GM12878 (cell line): ENCODE data around the gene DNAJB2. TPM values are rescaled to one million over a fixed set of nuclear protein-coding genes. Genes with fewer than 3 reads are reported as not detected.

Experiments used
- ATAC-seq: fragments of 200-7000 bp; cut with Tn5 transposase; 3 replicates; pipeline ENCODE4 v1.9.1; 2020; ENCODE audit warnings: mild to moderate bottlenecking, moderate library complexity
- BruUV-seq: library from RNA; stranded (reverse); fragments of 400-500 nt; replicated peaks from 2 replicates; lab custom pipeline; 2021; lab: Mats Ljungman, UMichigan
- CTCF ChIA-PET: fragments of 300-600 bp; sonication (Branson Sonifier 250); formaldehyde crosslinking; extraction: SDS; loops from one replicate; lab custom pipeline; 2021; ENCODE audit warnings: inconsistent platforms; lab: Yijun Ruan, JAX
- POLR2A ChIA-PET: fragments of 350-600 bp; formaldehyde crosslinking; extraction: SDS; loops from one replicate; lab custom pipeline; 2021; ENCODE audit warnings: inconsistent platforms; lab: Charles Lee
- RAD21 ChIA-PET: fragments of 300-600 bp; sonication (Branson Sonifier 250); formaldehyde crosslinking; loops from one replicate; lab custom pipeline; 2023; ENCODE audit warnings: antibody characterized with exemption; ENCODE audit not compliant: unreplicated experiment; lab: Charles Lee
- SMC1A ChIA-PET: fragments of 300-600 bp; sonication (Branson Sonifier 250); formaldehyde crosslinking; loops from one replicate; lab custom pipeline; 2023; ENCODE audit not compliant: unreplicated experiment, uncharacterized antibody; lab: Charles Lee
- DNase-seq: peaks from one replicate; pipeline ENCODE4 v3.0.0-alpha.2; 2011; ENCODE audit warnings: low read depth, low spot score
- FAIRE-seq: peaks from 3 replicates; lab custom pipeline; 2011; peaks lifted over from hg19 to GRCh38; lab: Jason Lieb, UNC
- H2AFZ ChIP-seq: 2 replicates; pipeline ENCODE4 v1.6.0; 2011; ENCODE audit warnings: low read depth, low read length, control low read depth; ENCODE audit not compliant: control insufficient read depth
- H3K27ac ChIP-seq: 2 replicates; pipeline ENCODE4 v1.5.1; 2011; ENCODE audit warnings: control low read depth; ENCODE audit not compliant: control insufficient read depth, insufficient read depth
- H3K27me3 ChIP-seq, 2 experiments: replicated peaks in 1 of 2; 2 replicates each; pipeline versions ENCODE4 v1.6.0 to v1.6.1; 2011; ENCODE audit warnings: low read length in 1 of 2; ENCODE audit not compliant: control insufficient read depth in 2 of 2, insufficient read depth in 2 of 2
- H3K36me3 ChIP-seq, 2 experiments: 2 replicates each; pipeline ENCODE4 v1.5.1; 2011; ENCODE audit warnings: low read length in 1 of 2; ENCODE audit not compliant: control insufficient read depth in 2 of 2, insufficient read depth in 2 of 2
- H3K4me1 ChIP-seq: 2 replicates; pipeline ENCODE4 v1.6.1; 2011; ENCODE audit warnings: mild to moderate bottlenecking, low read length, moderate library complexity, mixed read lengths; ENCODE audit not compliant: control insufficient read depth, insufficient read depth
- H3K4me2 ChIP-seq: 2 replicates; pipeline ENCODE4 v1.6.0; 2011; ENCODE audit warnings: control low read depth; ENCODE audit not compliant: control insufficient read depth, insufficient read depth
- H3K4me3 ChIP-seq: fragments of 200-600 bp; sonication (generic); 2 replicates; pipeline ENCODE4 v1.5.1; 2016
- H3K79me2 ChIP-seq: 2 replicates; pipeline ENCODE4 v1.6.0; 2011; ENCODE audit warnings: low read length; ENCODE audit not compliant: control insufficient read depth, insufficient read depth
- H3K9ac ChIP-seq: 2 replicates; pipeline ENCODE4 v1.8.0; 2011; ENCODE audit warnings: low read length, control low read depth, mixed read lengths; ENCODE audit not compliant: control insufficient read depth, insufficient read depth
- H3K9me3 ChIP-seq: replicated peaks from 3 replicates; pipeline ENCODE4 v1.5.1; 2011; ENCODE audit warnings: mild to moderate bottlenecking, low read length; ENCODE audit not compliant: control insufficient read depth, insufficient read depth
- H4K20me1 ChIP-seq: 2 replicates; pipeline ENCODE4 v1.6.0; 2011; ENCODE audit not compliant: control insufficient read depth, insufficient read depth
- BACH1 ChIP-seq: fragments of 450-650 bp; IDR thresholded peaks from 2 replicates; pipeline ENCODE4 v1.6.1; 2017; ENCODE audit warnings: mild to moderate bottlenecking, borderline replicate concordance
- BMI1 ChIP-seq: fragments of 450-650 bp; IDR thresholded peaks from 2 replicates; pipeline ENCODE4 v1.6.1; 2016; ENCODE audit warnings: mild to moderate bottlenecking, moderate library complexity, borderline replicate concordance
- CBFB ChIP-seq: IDR thresholded peaks from 2 replicates; pipeline ENCODE4 v1.6.1; 2016; ENCODE audit warnings: antibody characterized with exemption, low read depth
- CBX5 ChIP-seq: sonication (generic); IDR thresholded peaks from 2 replicates; pipeline ENCODE4 v1.6.1; 2016; ENCODE audit warnings: low read depth, moderate library complexity, mild to moderate bottlenecking, inconsistent platforms
- CREB1 ChIP-seq: IDR thresholded peaks from 2 replicates; pipeline ENCODE4 v1.6.1; 2012; ENCODE audit warnings: low read depth, mild to moderate bottlenecking, inconsistent platforms
- CTCF ChIP-seq, 3 experiments: IDR thresholded peaks in 2 of 3; conservative IDR thresholded peaks in 1 of 3; 2 replicates each; pipeline ENCODE4 v1.5.1; 2011; ENCODE audit warnings: low read depth in 3 of 3, low read length in 3 of 3, mild to moderate bottlenecking in 3 of 3, control low read depth in 2 of 3, moderate library complexity in 2 of 3, inconsistent platforms in 1 of 3, mixed read lengths in 1 of 3; ENCODE audit not compliant: control insufficient read depth in 2 of 3, insufficient read depth in 1 of 3; ENCODE audit errors: extremely low read depth in 1 of 3
- FOS ChIP-seq: IDR thresholded peaks from 3 replicates; pipeline ENCODE4 v1.6.1; 2011; ENCODE audit warnings: borderline replicate concordance; ENCODE audit not compliant: insufficient read length; ENCODE audit errors: extremely low read depth
- KAT2A ChIP-seq: conservative IDR thresholded peaks from 2 replicates; pipeline ENCODE4 v1.6.1; 2011; ENCODE audit warnings: low read depth, low read length; ENCODE audit not compliant: control insufficient read depth
- NR2C2 ChIP-seq: IDR thresholded peaks from 2 replicates; pipeline ENCODE4 v1.6.1; 2011; ENCODE audit warnings: borderline replicate concordance, low read depth; ENCODE audit not compliant: control insufficient read depth, insufficient read length
- RAD21 ChIP-seq: IDR thresholded peaks from 2 replicates; pipeline ENCODE4 v1.6.1; 2011; ENCODE audit warnings: mild to moderate bottlenecking, low read depth, low read length, moderate library complexity; ENCODE audit not compliant: insufficient read depth
- TAF1 ChIP-seq: IDR thresholded peaks from 2 replicates; pipeline ENCODE4 v1.6.1; 2011; ENCODE audit warnings: mild to moderate bottlenecking, low read depth, low read length, borderline replicate concordance
- TCF3 ChIP-seq: IDR thresholded peaks from 2 replicates; pipeline ENCODE4 v1.6.1; 2012; ENCODE audit warnings: low read depth, mild to moderate bottlenecking, low read length, borderline replicate concordance; ENCODE audit not compliant: insufficient read depth
- TCF7 ChIP-seq: IDR thresholded peaks from 2 replicates; pipeline ENCODE4 v1.6.1; 2014; ENCODE audit warnings: antibody characterized with exemption, borderline replicate concordance
- YBX1 ChIP-seq: fragments of 450-650 bp; IDR thresholded peaks from 2 replicates; pipeline ENCODE4 v1.6.1; 2016; ENCODE audit warnings: antibody characterized with exemption
- ZNF622 ChIP-seq: fragments of 450-650 bp; IDR thresholded peaks from 2 replicates; pipeline ENCODE4 v1.6.1; 2017; ENCODE audit warnings: mild to moderate bottlenecking, inconsistent platforms
- ZNF687 ChIP-seq: fragments of 450-650 bp; IDR thresholded peaks from 2 replicates; pipeline ENCODE4 v1.6.1; 2017; ENCODE audit warnings: mild to moderate bottlenecking, moderate library complexity
- WGBS: methylation state at CpG from one replicate; pipeline ENCODE4 v1.1.6; 2016; ENCODE audit warnings: low lambda C conversion rate; ENCODE audit not compliant: insufficient replicate concordance, insufficient coverage; ENCODE audit errors: missing lambda C conversion rate; 5-methylcytosine and 5-hydroxymethylcytosine counted together
- in situ Hi-C: fragments of 300-500 bp; cut with MboI; formaldehyde crosslinking; loops from 9 replicates; pipeline ENCODE4 v1.14.3; 2018; ENCODE audit warnings: mixed read lengths
- intact Hi-C: fragments of 100-400 bp; cut with micrococcal nuclease; formaldehyde crosslinking; loops from one replicate; pipeline ENCODE4 v1.14.2; 2022; ENCODE audit not compliant: unreplicated experiment
- polyA plus RNA-seq, 11 experiments: library from polyadenylated mRNA; depleted of rRNA in 4 of 11; unstranded in 6 of 11; stranded (reverse) in 5 of 11; fragments of >200 nt; fragmentation: Nextera tagmentation in 4 of 11; fragmentation: Illumina TruSeq in 1 of 11; extraction: Ambion mirVana in 4 of 11; extraction: Trizol in 1 of 11; gene quantifications; 1 replicate in 1 of 11; 2 replicates in 10 of 11; pipeline versions ENCODE4 v1.2.1 to v1.2.3, GENCODE V29; 2011 to 2016; ENCODE audit warnings: inconsistent platforms in 2 of 11, missing spikeins in 2 of 11, low read depth in 1 of 11
- total RNA-seq, 4 experiments: library from RNA; depleted of rRNA in 3 of 4; stranded (reverse); fragments of >200 nt in 3 of 4; fragmentation: Illumina TruSeq in 1 of 4; extraction: Trizol in 1 of 4; gene quantifications; 2 replicates each; pipeline versions ENCODE4 v1.2.1 to v1.2.3, GENCODE V29; 2013 to 2021

Gene DNAJB2
- total and polyA plus RNA-seq, 10 of the 15 experiments (the other 5 are each of a cell fraction or from before 2014, with no cell fraction given), result 0.26 to 36.5 (median 12.5) TPM

GRCh38 chr2:219291394-219291793 lies 12.2 kb downstream of the DNAJB2 start:
- Histone ChIP-seq H3K9me3 (no peaks in the 10 kb centered on the region), H3K27ac (no peak overlapping the region), H4K20me1 (no peaks in the 10 kb centered on the region), H3K4me3 (no peak overlapping the region), H3K27me3 (peaks cover 0 to 3% of the 10 kb centered on the region in 2 experiments; a peak in 2 of 4 replicates), H3K4me1 (peaks cover 8% of the 10 kb centered on the region), H3K9ac (no peak overlapping the region), H3K4me2 (no peak overlapping the region), H3K79me2 (no peaks in the 10 kb centered on the region), H2AFZ (no peak overlapping the region), H3K36me3 (no peaks in the 10 kb centered on the region)
- ChIA-PET CTCF (interaction anchor here (0.7 to 6.7 kb wide), 3 partner anchors 13 to 120 kb away, joined by 3 to 257 read pairs (median 5); partner anchors contain the start of gene DNAJB2), RAD21 (interaction anchor here (6.5 kb wide), 1 partner anchor 12 kb away, joined by 78 read pairs; the partner anchor contains the start of gene DNAJB2), SMC1A (interaction anchor here (0.9 to 6.0 kb wide), 2 partner anchors 11 to 141 kb away, joined by 3 to 96 read pairs; partner anchors contain the start of gene DNAJB2), POLR2A (interaction anchor here (0.5 to 1.3 kb wide), 4 partner anchors 33 to 100 kb away, joined by 3 to 4 read pairs (median 4); partner anchors contain the start of gene TUBA4B)
- in situ Hi-C loops (no loop called here), intact Hi-C loops (no loop called here)
- DNase-seq (no peak), FAIRE-seq (no peak), ATAC-seq (no peak)
- 16% methylated on average over 7 of the region's 7 CpGs for WGBS
- BruUV-seq, result no TSS peak
- TF ChIP-seq BACH1 (no peak), TCF7 (no peak), BMI1 (no peak), TCF3 (no peak), TAF1 (no peak), YBX1 (no peak), ZNF622 (no peak), FOS (no peak), CBX5 (no peak), CBFB (no peak), KAT2A (no peak), NR2C2 (no peak), ZNF687 (no peak), CREB1 (no peak), RAD21 (no peak), CTCF (IDR thresholded peaks at IDR 0.05 in 2 of 3, conservative IDR thresholded peaks at IDR 0.05 in 1 of 3; ENCODE audit: control insufficient read depth in 2 of 3, extremely low read depth in 1 of 3, insufficient read depth in 1 of 3, low read depth in 3 of 3, low read length in 3 of 3) (no peak)
